A549 (cell line): ENCODE data around the gene ZNF622.

ENCODE experiments used
- BHLHE40 ChIP-seq: IDR thresholded peaks from 2 replicates; pipeline ENCODE4 v1.6.1; 2012; ENCODE audit warnings: low read depth, low read length, inconsistent platforms
- RAD21 ChIP-seq, 2 experiments: fragments of >200 bp in 1 of 2; sonication (Bioruptor Twin) in 1 of 2; formaldehyde crosslinking in 1 of 2; IDR thresholded peaks in 1 of 2; conservative IDR thresholded peaks in 1 of 2; 2 replicates in 1 of 2; 3 replicates in 1 of 2; pipeline ENCODE4 v1.6.1; 2012 to 2018; ENCODE audit warnings: inconsistent platforms in 1 of 2
- RFX5 ChIP-seq: fragments of 450-650 bp; IDR thresholded peaks from 2 replicates; pipeline ENCODE4 v1.7.1; 2014; ENCODE audit warnings: antibody characterized with exemption, mild to moderate bottlenecking, moderate library complexity
- TP53 ChIP-seq: fragments of 250-450 bp; sonication (Bioruptor Pico); IDR thresholded peaks from 2 replicates; pipeline ENCODE4 v1.5.0; 2021; ENCODE audit warnings: mild to moderate bottlenecking, moderate library complexity

GRCh38 chr5:16507716-16508115, 42.1 kb upstream of the ZNF622 start:
- TF ChIP-seq RFX5, result no peak
- no peak for TF ChIP-seq RAD21 (conservative IDR thresholded peaks at IDR 0.05 in 1 of 2, IDR thresholded peaks at IDR 0.05 in 1 of 2)
- TF ChIP-seq BHLHE40, result no peak
- no peak for TF ChIP-seq TP53 (CRISPR knock-in tag)
